GM23338 (cell line): ENCODE data around the gene TTC27. TPM values are rescaled to one million over a fixed set of nuclear protein-coding genes. Genes with fewer than 3 reads are reported as not detected.

Experiments
- ATAC-seq: fragments of 200-7000 bp; cut with Tn5 transposase; 3 replicates; pipeline ENCODE4 v1.9.1; 2020
- DNase-seq: peaks from one replicate; pipeline ENCODE4 v3.0.0-alpha.2; 2015; ENCODE audit warnings: low spot score
- H2AFZ ChIP-seq: fragments of 200-600 bp; sonication (generic); 2 replicates; pipeline ENCODE4 v1.8.0; 2016; ENCODE audit warnings: antibody characterized with exemption, mild to moderate bottlenecking, moderate library complexity
- H3F3A ChIP-seq: fragments of 200-600 bp; sonication (generic); replicated peaks from 2 replicates; pipeline ENCODE4 v1.8.0; 2017; ENCODE audit warnings: antibody characterized with exemption, mixed run types, low read depth
- H3K27ac ChIP-seq: fragments of 200-600 bp; sonication (generic); 2 replicates; pipeline ENCODE4 v1.6.1; 2016; ENCODE audit warnings: low read depth
- H3K27me3 ChIP-seq: fragments of 200-600 bp; sonication (generic); 2 replicates; pipeline ENCODE4 v1.8.0; 2016; ENCODE audit warnings: mild to moderate bottlenecking, mixed run types, moderate library complexity; ENCODE audit not compliant: insufficient read depth
- H3K36me3 ChIP-seq: fragments of 200-600 bp; sonication (generic); 2 replicates; pipeline ENCODE4 v1.8.0; 2016; ENCODE audit warnings: mild to moderate bottlenecking; ENCODE audit not compliant: insufficient read depth
- H3K4me1 ChIP-seq: fragments of 200-600 bp; sonication (generic); 2 replicates; pipeline ENCODE4 v1.8.0; 2016; ENCODE audit warnings: mild to moderate bottlenecking, moderate library complexity; ENCODE audit not compliant: insufficient read depth
- H3K4me2 ChIP-seq: fragments of 200-600 bp; sonication (generic); 2 replicates; pipeline ENCODE4 v1.7.1; 2017; ENCODE audit warnings: mixed run types
- H3K4me3 ChIP-seq: fragments of 200-600 bp; sonication (generic); 2 replicates; pipeline ENCODE4 v1.6.1; 2016; ENCODE audit warnings: mixed run types
- H3K79me2 ChIP-seq: fragments of 200-600 bp; sonication (generic); replicated peaks from 2 replicates; pipeline ENCODE4 v1.8.0; 2017; ENCODE audit warnings: mild to moderate bottlenecking; ENCODE audit not compliant: insufficient read depth
- H3K9me2 ChIP-seq: fragments of 200-600 bp; sonication (generic); 2 replicates; pipeline ENCODE4 v1.8.0; 2017; ENCODE audit not compliant: insufficient read depth
- H4K20me1 ChIP-seq: fragments of 200-600 bp; sonication (generic); replicated peaks from 2 replicates; pipeline ENCODE4 v1.8.0; 2017; ENCODE audit warnings: mild to moderate bottlenecking; ENCODE audit not compliant: insufficient read depth
- H3K27ac Mint-ChIP-seq: 2 replicates; pipeline ENCODE4 v1.8.0; 2020; ENCODE audit warnings: inconsistent platforms, mild to moderate bottlenecking, moderate library complexity, mixed read lengths
- H3K27me3 Mint-ChIP-seq: 3 replicates; pipeline ENCODE4 v1.8.0; 2022; ENCODE audit warnings: low read depth, mild to moderate bottlenecking, moderate library complexity, mixed read lengths, inconsistent platforms; ENCODE audit not compliant: insufficient read depth, poor library complexity
- H3K36me3 Mint-ChIP-seq: 3 replicates; pipeline ENCODE4 v1.8.0; 2021; ENCODE audit warnings: low read depth, mild to moderate bottlenecking, inconsistent platforms, moderate library complexity, mixed read lengths
- H3K4me1 Mint-ChIP-seq: 3 replicates; pipeline ENCODE4 v1.8.0; 2020; ENCODE audit warnings: mild to moderate bottlenecking, inconsistent platforms, mixed read lengths
- H3K4me3 Mint-ChIP-seq: 3 replicates; pipeline ENCODE4 v1.8.0; 2021; ENCODE audit warnings: moderate library complexity, mild to moderate bottlenecking, inconsistent platforms, mixed read lengths
- H3K9me3 Mint-ChIP-seq: 3 replicates; pipeline ENCODE4 v1.8.0; 2020; ENCODE audit warnings: moderate library complexity, mild to moderate bottlenecking, inconsistent platforms, mixed read lengths
- CREB1 ChIP-seq: fragments of 250-450 bp; sonication (Bioruptor Pico); IDR thresholded peaks from 2 replicates; pipeline ENCODE4 v1.5.0; 2020; ENCODE audit warnings: low read depth, mild to moderate bottlenecking, moderate library complexity
- EZH2 ChIP-seq: fragments of 200-600 bp; sonication (generic); IDR thresholded peaks from one replicate; pipeline ENCODE4 v1.8.0; 2017; ENCODE audit warnings: antibody characterized with exemption, mild to moderate bottlenecking, low read depth; ENCODE audit not compliant: unreplicated experiment
- EZH2phosphoT487 ChIP-seq: fragments of 200-600 bp; sonication (generic); IDR thresholded peaks from one replicate; pipeline ENCODE4 v1.8.1; 2018; ENCODE audit warnings: antibody characterized with exemption; ENCODE audit not compliant: unreplicated experiment
- NANOG ChIP-seq: IDR thresholded peaks from 2 replicates; pipeline ENCODE4 v1.6.1; 2016; ENCODE audit warnings: antibody characterized with exemption, borderline replicate concordance
- ZNF331 ChIP-seq: fragments of 250-450 bp; sonication (Bioruptor Pico); IDR thresholded peaks from 2 replicates; pipeline ENCODE4 v1.5.0; 2020; ENCODE audit warnings: low read depth, mild to moderate bottlenecking, moderate library complexity
- polyA plus RNA-seq: library from polyadenylated mRNA; unstranded; fragments of >200 nt; fragmentation: Nextera tagmentation; extraction: Ambion mirVana; gene quantifications from 2 replicates; pipeline ENCODE4 v1.2.1, GENCODE V29; 2016
- total RNA-seq: library from RNA; depleted of rRNA; stranded (reverse); fragments of >200 nt; shearing (Covaris generic); gene quantifications from 2 replicates; pipeline ENCODE4 v1.2.3, GENCODE V29; 2014
- TF ChIP-seq, protein P1 (sequence below): fragments of 250-450 bp; sonication (Bioruptor Pico); IDR thresholded peaks from 2 replicates; pipeline ENCODE4 v1.5.0; 2020; ENCODE audit warnings: mild to moderate bottlenecking, moderate library complexity
- TF ChIP-seq, protein P2 (sequence below), 2 experiments: fragments of 200-600 bp in 1 of 2; sonication (generic) in 1 of 2; conservative IDR thresholded peaks; 2 replicates each; pipeline versions ENCODE4 v1.5.1 to v1.6.1; 2016 to 2017; ENCODE audit warnings: antibody characterized with exemption in 2 of 2, low read depth in 2 of 2, mild to moderate bottlenecking in 2 of 2, moderate library complexity in 1 of 2
- TF ChIP-seq, protein P3 (sequence below): IDR thresholded peaks from one replicate; pipeline ENCODE4 v1.6.1; 2018; ENCODE audit warnings: antibody characterized with exemption; ENCODE audit not compliant: unreplicated experiment

Gene TTC27
- total and polyA plus RNA-seq, 2 experiments from 2014 or later: 11.8 to 41.3 TPM

DNA sequence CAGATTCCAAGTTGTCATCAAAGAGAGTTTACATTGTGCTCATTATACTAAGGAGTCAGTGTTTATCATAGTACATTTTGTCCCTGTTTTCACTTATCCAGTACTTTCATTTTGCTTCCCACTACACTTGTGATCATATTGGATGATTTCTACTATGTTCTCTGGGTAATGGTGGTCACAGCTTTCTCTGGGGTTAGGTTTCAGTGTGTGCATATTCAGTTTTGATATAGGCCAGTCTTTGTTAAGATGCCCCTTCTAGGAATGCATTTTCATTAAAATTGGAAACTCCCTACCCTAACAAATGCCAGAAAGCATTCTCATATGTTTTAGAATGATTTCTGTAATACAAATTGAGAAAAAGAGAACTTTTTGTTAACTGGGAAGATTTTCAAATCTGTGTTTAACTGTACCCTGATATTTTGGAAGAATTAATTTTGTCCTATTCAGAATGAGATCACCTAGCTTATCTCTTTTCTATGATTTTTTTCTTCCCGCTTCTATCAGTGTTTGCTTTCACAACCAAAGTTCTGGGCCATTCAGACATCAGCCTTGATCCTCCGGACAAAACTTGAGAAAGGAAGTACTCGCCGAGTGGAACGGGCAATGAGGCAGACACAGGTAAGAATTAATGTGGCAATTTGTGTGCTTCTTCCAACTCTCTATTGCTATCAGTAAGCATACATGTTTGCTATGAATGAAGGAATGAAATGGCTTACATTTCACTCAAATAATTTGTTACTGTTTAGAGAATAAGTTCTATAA is 74.6 kb downstream of the TTC27 start:
- DNase-seq (no peak), ATAC-seq (no peak)
- H3K4me3 Mint-ChIP-seq: no peak overlapping the region
- Histone ChIP-seq H3F3A (no peaks in the 10 kb centered on the region), H4K20me1 (no peaks in the 10 kb centered on the region), H2AFZ (no peak overlapping the region), H3K9me2 (no peaks in the 10 kb centered on the region), H3K4me3 (no peak overlapping the region), H3K4me2 (no peak overlapping the region), H3K27me3 (no peaks in the 10 kb centered on the region), H3K36me3 (no peaks in the 10 kb centered on the region), H3K27ac (no peak overlapping the region), H3K4me1 (no peaks in the 10 kb centered on the region), H3K79me2 (no peaks in the 10 kb centered on the region)
- no peak for TF ChIP-seq NANOG
- TF ChIP-seq, protein P1, sequence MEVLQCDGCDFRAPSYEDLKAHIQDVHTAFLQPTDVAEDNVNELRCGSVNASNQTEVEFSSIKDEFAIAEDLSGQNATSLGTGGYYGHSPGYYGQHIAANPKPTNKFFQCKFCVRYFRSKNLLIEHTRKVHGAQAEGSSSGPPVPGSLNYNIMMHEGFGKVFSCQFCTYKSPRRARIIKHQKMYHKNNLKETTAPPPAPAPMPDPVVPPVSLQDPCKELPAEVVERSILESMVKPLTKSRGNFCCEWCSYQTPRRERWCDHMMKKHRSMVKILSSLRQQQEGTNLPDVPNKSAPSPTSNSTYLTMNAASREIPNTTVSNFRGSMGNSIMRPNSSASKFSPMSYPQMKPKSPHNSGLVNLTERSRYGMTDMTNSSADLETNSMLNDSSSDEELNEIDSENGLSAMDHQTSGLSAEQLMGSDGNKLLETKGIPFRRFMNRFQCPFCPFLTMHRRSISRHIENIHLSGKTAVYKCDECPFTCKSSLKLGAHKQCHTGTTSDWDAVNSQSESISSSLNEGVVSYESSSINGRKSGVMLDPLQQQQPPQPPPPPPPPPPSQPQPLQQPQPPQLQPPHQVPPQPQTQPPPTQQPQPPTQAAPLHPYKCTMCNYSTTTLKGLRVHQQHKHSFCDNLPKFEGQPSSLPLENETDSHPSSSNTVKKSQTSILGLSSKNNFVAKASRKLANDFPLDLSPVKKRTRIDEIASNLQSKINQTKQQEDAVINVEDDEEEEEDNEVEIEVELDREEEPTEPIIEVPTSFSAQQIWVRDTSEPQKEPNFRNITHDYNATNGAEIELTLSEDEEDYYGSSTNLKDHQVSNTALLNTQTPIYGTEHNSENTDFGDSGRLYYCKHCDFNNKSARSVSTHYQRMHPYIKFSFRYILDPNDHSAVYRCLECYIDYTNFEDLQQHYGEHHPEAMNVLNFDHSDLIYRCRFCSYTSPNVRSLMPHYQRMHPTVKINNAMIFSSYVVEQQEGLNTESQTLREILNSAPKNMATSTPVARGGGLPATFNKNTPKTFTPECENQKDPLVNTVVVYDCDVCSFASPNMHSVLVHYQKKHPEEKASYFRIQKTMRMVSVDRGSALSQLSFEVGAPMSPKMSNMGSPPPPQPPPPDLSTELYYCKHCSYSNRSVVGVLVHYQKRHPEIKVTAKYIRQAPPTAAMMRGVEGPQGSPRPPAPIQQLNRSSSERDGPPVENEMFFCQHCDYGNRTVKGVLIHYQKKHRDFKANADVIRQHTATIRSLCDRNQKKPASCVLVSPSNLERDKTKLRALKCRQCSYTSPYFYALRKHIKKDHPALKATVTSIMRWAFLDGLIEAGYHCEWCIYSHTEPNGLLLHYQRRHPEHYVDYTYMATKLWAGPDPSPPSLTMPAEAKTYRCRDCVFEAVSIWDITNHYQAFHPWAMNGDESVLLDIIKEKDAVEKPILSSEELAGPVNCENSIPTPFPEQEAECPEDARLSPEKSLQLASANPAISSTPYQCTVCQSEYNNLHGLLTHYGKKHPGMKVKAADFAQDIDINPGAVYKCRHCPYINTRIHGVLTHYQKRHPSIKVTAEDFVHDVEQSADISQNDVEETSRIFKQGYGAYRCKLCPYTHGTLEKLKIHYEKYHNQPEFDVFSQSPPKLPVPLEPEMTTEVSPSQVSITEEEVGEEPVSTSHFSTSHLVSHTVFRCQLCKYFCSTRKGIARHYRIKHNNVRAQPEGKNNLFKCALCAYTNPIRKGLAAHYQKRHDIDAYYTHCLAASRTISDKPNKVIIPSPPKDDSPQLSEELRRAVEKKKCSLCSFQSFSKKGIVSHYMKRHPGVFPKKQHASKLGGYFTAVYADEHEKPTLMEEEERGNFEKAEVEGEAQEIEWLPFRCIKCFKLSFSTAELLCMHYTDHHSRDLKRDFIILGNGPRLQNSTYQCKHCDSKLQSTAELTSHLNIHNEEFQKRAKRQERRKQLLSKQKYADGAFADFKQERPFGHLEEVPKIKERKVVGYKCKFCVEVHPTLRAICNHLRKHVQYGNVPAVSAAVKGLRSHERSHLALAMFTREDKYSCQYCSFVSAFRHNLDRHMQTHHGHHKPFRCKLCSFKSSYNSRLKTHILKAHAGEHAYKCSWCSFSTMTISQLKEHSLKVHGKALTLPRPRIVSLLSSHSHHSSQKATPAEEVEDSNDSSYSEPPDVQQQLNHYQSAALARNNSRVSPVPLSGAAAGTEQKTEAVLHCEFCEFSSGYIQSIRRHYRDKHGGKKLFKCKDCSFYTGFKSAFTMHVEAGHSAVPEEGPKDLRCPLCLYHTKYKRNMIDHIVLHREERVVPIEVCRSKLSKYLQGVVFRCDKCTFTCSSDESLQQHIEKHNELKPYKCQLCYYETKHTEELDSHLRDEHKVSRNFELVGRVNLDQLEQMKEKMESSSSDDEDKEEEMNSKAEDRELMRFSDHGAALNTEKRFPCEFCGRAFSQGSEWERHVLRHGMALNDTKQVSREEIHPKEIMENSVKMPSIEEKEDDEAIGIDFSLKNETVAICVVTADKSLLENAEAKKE (CRISPR knock-in tag): no peak
- TF ChIP-seq, protein P2, sequence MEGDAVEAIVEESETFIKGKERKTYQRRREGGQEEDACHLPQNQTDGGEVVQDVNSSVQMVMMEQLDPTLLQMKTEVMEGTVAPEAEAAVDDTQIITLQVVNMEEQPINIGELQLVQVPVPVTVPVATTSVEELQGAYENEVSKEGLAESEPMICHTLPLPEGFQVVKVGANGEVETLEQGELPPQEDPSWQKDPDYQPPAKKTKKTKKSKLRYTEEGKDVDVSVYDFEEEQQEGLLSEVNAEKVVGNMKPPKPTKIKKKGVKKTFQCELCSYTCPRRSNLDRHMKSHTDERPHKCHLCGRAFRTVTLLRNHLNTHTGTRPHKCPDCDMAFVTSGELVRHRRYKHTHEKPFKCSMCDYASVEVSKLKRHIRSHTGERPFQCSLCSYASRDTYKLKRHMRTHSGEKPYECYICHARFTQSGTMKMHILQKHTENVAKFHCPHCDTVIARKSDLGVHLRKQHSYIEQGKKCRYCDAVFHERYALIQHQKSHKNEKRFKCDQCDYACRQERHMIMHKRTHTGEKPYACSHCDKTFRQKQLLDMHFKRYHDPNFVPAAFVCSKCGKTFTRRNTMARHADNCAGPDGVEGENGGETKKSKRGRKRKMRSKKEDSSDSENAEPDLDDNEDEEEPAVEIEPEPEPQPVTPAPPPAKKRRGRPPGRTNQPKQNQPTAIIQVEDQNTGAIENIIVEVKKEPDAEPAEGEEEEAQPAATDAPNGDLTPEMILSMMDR (conservative IDR thresholded peaks at IDR 0.05; ENCODE audit: low read depth in 2 of 2): no peak
- TF ChIP-seq ZNF331 (CRISPR knock-in tag): no peak
- TF ChIP-seq, protein P3, sequence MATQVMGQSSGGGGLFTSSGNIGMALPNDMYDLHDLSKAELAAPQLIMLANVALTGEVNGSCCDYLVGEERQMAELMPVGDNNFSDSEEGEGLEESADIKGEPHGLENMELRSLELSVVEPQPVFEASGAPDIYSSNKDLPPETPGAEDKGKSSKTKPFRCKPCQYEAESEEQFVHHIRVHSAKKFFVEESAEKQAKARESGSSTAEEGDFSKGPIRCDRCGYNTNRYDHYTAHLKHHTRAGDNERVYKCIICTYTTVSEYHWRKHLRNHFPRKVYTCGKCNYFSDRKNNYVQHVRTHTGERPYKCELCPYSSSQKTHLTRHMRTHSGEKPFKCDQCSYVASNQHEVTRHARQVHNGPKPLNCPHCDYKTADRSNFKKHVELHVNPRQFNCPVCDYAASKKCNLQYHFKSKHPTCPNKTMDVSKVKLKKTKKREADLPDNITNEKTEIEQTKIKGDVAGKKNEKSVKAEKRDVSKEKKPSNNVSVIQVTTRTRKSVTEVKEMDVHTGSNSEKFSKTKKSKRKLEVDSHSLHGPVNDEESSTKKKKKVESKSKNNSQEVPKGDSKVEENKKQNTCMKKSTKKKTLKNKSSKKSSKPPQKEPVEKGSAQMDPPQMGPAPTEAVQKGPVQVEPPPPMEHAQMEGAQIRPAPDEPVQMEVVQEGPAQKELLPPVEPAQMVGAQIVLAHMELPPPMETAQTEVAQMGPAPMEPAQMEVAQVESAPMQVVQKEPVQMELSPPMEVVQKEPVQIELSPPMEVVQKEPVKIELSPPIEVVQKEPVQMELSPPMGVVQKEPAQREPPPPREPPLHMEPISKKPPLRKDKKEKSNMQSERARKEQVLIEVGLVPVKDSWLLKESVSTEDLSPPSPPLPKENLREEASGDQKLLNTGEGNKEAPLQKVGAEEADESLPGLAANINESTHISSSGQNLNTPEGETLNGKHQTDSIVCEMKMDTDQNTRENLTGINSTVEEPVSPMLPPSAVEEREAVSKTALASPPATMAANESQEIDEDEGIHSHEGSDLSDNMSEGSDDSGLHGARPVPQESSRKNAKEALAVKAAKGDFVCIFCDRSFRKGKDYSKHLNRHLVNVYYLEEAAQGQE: no peak
- TF ChIP-seq EZH2: no peak
- no peak for TF ChIP-seq EZH2phosphoT487
- TF ChIP-seq CREB1 (CRISPR knock-in tag): no peak
- peaks cover 11% of the 10 kb centered on the region; the same call in 2 of the 3 replicates for H3K4me1 Mint-ChIP-seq
- H3K27ac Mint-ChIP-seq: peak overlapping the region; percentile 38; the same call in 1 of the 2 replicates
- H3K36me3 Mint-ChIP-seq: no peaks in the 10 kb centered on the region; the same call in 2 of the 3 replicates
- H3K27me3 Mint-ChIP-seq: peaks cover 2% of the 10 kb centered on the region
- H3K9me3 Mint-ChIP-seq: no peaks in the 10 kb centered on the region
